HUES6 (cell line): ENCODE results near the gene LIM2.

Experiments
- H3K27ac ChIP-seq: 2 replicates; pipeline ENCODE4 v1.7.0; 2013; ENCODE audit warnings: low read depth, mild to moderate bottlenecking, low read length, inconsistent platforms
- H3K27me3 ChIP-seq: 2 replicates; pipeline ENCODE4 v1.6.1; 2013; ENCODE audit warnings: low read length; ENCODE audit not compliant: control insufficient read depth, insufficient read depth
- H3K36me3 ChIP-seq: 2 replicates; pipeline ENCODE4 v1.6.1; 2013; ENCODE audit warnings: low read length; ENCODE audit not compliant: control insufficient read depth, insufficient read depth
- H3K4me1 ChIP-seq: 2 replicates; pipeline ENCODE4 v1.6.1; 2013; ENCODE audit warnings: low read length; ENCODE audit not compliant: control insufficient read depth, insufficient read depth
- H3K4me3 ChIP-seq: 2 replicates; pipeline ENCODE4 v1.5.1; 2013; ENCODE audit warnings: low read depth, low read length
- H3K9ac ChIP-seq: one replicate; pipeline ENCODE4 v1.6.1; 2013; ENCODE audit warnings: mild to moderate bottlenecking, low read length
- H3K9me3 ChIP-seq: 2 replicates; pipeline ENCODE4 v1.6.1; 2013; ENCODE audit warnings: low read depth, low read length; ENCODE audit not compliant: control insufficient read depth, insufficient read depth

Gene LIM2

DNA sequence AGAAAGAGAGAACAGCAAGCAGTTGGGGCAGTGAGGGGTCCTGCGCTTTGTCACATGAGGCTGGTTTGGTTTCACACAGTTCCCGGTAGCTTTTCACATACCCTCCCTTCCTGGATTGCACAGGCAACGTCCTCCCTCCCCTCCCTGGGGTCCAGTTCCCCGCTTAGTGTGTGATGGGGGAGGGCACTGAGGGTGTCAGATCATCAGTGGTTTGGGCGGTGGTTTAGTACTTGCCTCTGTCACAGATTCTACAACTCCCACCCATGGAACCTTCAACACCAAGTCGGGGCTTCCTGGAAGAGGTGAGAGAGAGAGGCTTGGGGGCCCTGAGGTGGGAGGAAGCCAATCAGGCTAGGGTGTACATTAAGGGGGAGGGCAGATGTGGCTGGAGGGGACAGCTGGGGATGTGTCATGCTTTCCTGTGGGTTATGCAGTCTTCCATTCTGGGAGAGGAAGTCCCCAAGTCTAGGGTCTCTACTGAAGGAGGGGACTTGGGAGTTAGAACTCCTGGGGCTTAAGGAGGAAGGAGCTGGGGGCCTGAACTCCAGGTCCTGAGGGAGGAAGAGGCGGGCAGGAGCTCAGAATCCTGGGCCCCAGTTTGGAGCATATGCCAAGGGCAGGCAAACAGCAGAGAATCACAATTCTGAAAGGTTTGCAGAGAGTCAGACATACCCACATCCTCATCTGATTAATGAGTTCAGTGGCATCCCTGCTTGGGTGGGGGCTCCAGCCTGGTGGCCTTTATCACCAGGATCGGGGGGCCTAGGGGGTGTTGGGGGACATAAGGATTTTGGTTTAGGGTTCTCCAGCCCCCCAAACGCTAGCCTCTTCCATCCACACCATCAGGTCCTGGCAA is 14.9 kb downstream of the LIM2 start, which contains the start of gene NKG7:
Gene NKG7, minus strand, starts transcription at position 6 of the 856 bp plus-strand sequence. CDS start 119 bp downstream, outside the sequence.
- H3K4me1 ChIP-seq = peaks cover 7% of the 10 kb centered on the region

GRCh38 chr19:51372021-51372648 is 15.6 kb downstream of the LIM2 start:
- Histone ChIP-seq H3K27ac (no peak overlapping the region), H3K36me3 (no peaks in the 10 kb centered on the region), H3K4me1 (peaks cover 7% of the 10 kb centered on the region), H3K9me3 (no peaks in the 10 kb centered on the region), H3K4me3 (no peak overlapping the region), H3K9ac (no peak overlapping the region), H3K27me3 (0 out of 2 replicates have a peak, but pooled peaks cover 3% of the 10 kb centered on the region)

More for the DNA sequence above, 14.9 kb downstream of the LIM2 start, which contains the start of gene NKG7:
- no peak within 1 kb of the TSS for H3K4me3 ChIP-seq
- H3K36me3 ChIP-seq = no peaks in the 10 kb centered on the region
- H3K27ac ChIP-seq = no peak within 1 kb of the TSS
- H3K9me3 ChIP-seq = no peaks in the 10 kb centered on the region
- 0 out of 2 replicates have a peak, but pooled peaks cover 3% of the 10 kb centered on the region for H3K27me3 ChIP-seq
- H3K9ac ChIP-seq = no peak within 1 kb of the TSS

DNA sequence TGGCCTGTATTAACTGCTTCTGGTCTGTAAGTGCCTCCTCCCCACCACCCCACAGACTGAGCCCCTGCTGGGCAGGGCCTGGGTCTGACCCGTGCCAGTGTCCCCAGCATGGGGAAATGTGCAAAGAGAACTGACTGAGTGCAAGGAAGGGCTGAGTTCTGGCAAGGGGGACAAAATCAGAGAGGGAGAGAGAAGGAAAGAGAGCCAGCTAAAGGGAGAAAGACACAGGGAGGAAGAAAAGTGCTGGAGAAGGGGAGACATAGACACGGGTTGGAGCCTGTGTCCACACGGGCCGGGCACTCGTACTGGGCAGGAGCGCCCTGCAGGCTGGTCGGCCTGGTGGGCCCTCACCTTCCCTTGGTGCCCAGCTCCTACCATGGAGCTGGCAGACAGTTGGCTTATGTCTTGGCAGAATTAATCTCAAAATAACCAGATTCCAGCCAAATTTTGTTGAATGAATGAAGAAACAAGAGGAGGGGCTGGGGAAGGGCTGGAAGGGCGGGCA is 16.5 kb downstream of the LIM2 start:
- Histone ChIP-seq H3K4me3 (no peak overlapping the region), H3K27ac (no peak overlapping the region), H3K4me1 (peaks cover 7% of the 10 kb centered on the region), H3K36me3 (no peaks in the 10 kb centered on the region), H3K9me3 (no peaks in the 10 kb centered on the region), H3K9ac (no peak overlapping the region), H3K27me3 (0 out of 2 replicates have a peak, but pooled peaks cover 3% of the 10 kb centered on the region)

GRCh38 chr19:51370230-51370629 is 17.5 kb downstream of the LIM2 start:
- Histone ChIP-seq H3K36me3 (no peaks in the 10 kb centered on the region), H3K27me3 (0 out of 2 replicates have a peak, but pooled peaks cover 3% of the 10 kb centered on the region), H3K9me3 (no peaks in the 10 kb centered on the region), H3K9ac (no peak overlapping the region), H3K4me1 (peaks cover 14% of the 10 kb centered on the region), H3K27ac (no peak overlapping the region), H3K4me3 (no peak overlapping the region)

GRCh38 chr19:51368366-51369282 is 19.1 kb downstream of the LIM2 start, which contains the start of gene CLDND2:
CLDND2 (minus strand) TSS chr19:51369003; CDS start chr19:51368577, 426 bp downstream.
- Histone ChIP-seq H3K27ac (peak within 1 kb of the TSS; percentile 78), H3K36me3 (no peaks in the 10 kb centered on the region), H3K9ac (peak within 1 kb of the TSS; percentile 83), H3K4me3 (peak within 1 kb of the TSS; percentile 81), H3K27me3 (0 out of 2 replicates have a peak, but pooled peaks cover 3% of the 10 kb centered on the region), H3K4me1 (peaks cover 24% of the 10 kb centered on the region), H3K9me3 (no peaks in the 10 kb centered on the region)

GRCh38 chr19:51367565-51368365 is 20.0 kb downstream of the LIM2 start:
- H3K4me3 ChIP-seq = peak overlapping the region; percentile 81

DNA sequence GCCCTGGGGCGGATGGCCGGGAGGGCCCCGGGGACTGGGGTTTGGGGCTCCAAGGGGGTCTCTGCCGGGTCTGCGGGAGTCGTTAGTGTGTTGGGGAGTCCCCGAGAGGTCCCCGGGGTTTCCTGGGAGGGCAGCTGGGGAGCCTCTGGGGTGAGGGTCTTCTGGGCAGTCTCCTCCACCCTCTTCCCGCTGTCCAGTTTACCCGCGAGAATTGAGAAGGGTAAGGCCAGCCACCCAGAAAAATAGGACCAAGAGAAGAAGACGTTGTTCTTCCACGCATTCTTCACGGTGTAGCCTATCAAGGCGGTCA is 20.6 kb downstream of the LIM2 start:
- no peaks in the 10 kb centered on the region for H3K9me3 ChIP-seq
- 0 out of 2 replicates have a peak, but pooled peaks cover 3% of the 10 kb centered on the region for H3K27me3 ChIP-seq
- H3K4me1 ChIP-seq = peaks cover 32% of the 10 kb centered on the region
- no peaks in the 10 kb centered on the region for H3K36me3 ChIP-seq
- peak overlapping the region; percentile 59; the same call in 1 of the 2 replicates for H3K27ac ChIP-seq
- peak overlapping the region; percentile 84 for H3K9ac ChIP-seq
- peak overlapping the region; percentile 81 for H3K4me3 ChIP-seq

More at GRCh38 chr19:51367565-51368365, 20.0 kb downstream of the LIM2 start:
- Histone ChIP-seq H3K27ac (peak overlapping the region; percentile 78), H3K4me1 (peaks cover 29% of the 10 kb centered on the region), H3K9me3 (no peaks in the 10 kb centered on the region), H3K9ac (peak overlapping the region; percentile 84), H3K27me3 (0 out of 2 replicates have a peak, but pooled peaks cover 3% of the 10 kb centered on the region), H3K36me3 (no peaks in the 10 kb centered on the region)

DNA sequence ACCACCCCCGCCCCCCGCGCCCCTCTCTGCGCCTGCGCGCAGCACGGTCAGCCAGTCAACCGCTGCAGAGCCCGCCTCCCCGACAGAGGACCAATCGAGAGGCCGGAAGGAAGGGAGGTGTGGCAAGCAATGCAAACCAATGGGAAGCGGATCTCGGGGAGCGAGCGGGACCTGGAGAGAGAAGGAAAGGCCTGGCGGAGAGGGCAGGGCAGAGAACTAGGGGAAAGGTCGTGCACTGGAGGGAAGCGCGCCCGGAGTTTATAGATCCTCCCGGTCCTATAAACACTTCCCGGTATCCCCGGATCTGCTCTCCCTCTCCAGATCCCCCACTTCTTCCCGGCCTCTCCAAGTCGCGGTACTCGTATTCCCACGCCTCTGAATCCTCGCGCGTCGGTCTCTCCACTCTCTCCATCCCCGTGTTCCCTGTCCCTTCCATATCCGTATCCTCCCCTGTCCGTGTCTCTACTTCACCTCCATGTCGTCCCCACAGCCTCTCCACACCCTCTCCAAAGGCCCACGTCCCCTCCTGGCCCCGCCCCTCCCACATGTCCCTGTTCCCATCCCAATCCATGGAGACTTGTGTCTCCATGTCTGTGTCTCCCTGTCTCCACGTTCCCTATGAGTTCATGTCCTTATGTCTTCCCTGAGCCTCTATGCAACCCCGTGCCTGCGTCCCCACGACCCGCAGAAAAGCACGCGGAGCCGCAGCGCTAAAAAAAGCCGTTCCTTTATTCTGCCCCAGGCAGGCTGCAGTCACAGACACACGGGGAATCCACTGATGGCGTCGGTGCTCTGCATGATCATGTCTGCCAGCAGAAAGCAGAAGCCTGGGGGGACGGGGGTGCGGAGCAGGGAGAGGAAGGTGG is 21.2 kb downstream of the LIM2 start:
- Histone ChIP-seq H3K4me3 (peak overlapping the region; percentile 81), H3K4me1 (peaks cover 32% of the 10 kb centered on the region), H3K9me3 (no peaks in the 10 kb centered on the region), H3K27me3 (no peaks in the 10 kb centered on the region), H3K27ac (peak overlapping the region; percentile 59; the same call in 1 of the 2 replicates), H3K36me3 (no peaks in the 10 kb centered on the region), H3K9ac (peak overlapping the region; percentile 84)

DNA sequence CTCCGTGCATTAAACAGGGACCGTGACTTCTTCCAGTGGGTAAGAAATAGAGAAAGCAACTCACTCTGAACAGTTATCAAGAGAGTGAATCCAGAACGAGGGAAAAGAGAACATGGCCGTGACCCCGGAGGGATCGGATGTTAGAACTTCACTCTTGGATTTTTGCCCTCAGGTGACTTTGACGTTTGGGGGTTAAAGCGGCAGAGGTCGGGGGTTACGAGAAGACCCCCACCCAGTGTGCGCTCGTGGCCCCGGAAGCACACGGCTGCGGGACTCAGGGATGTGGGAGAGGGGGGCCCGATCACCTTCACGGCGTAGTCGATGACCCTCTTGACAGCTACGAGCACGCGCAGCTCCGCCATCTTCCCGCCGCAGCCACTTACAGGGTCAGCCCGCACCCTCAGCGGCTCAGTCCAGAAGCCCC is 21.8 kb downstream of the LIM2 start, which contains the start of gene ETFB:
Gene ETFB, minus strand, starts transcription at position 424 of the 424 bp plus-strand sequence. Its CDS starts 62 bp downstream, at position 362.
- Histone ChIP-seq H3K4me3 (peak within 1 kb of the TSS; percentile 81), H3K4me1 (peaks cover 32% of the 10 kb centered on the region), H3K36me3 (no peaks in the 10 kb centered on the region), H3K27me3 (no peaks in the 10 kb centered on the region), H3K27ac (peak within 1 kb of the TSS; percentile 59; the same call in 1 of the 2 replicates), H3K9me3 (no peaks in the 10 kb centered on the region), H3K9ac (peak within 1 kb of the TSS; percentile 84)
